Left forelimb (tissue), 1 donor: ENCODE data around the gene ATF7IP.
"Not testable (repeated sequence)": the region's sequence is repeated elsewhere in the genome, so short reads cannot be mapped to it uniquely, and the experiment has no call there.

Source experiments
- DNase-seq: peaks from one replicate; pipeline ENCODE4 v3.0.0-alpha.2; 2018; ENCODE audit warnings: low spot score

The ATF7IP gene

GRCh38 chr12:14367040-14367661 is 1.7 kb downstream of the ATF7IP start:
- DNase-seq, result no peak

- DNase-seq, result no peak
Observed at GRCh38 chr12:14369311-14369710, 3.8 kb downstream of the ATF7IP start.

- no peak for DNase-seq
Observed at GRCh38 chr12:14373217-14373616, 7.7 kb downstream of the ATF7IP start.

DNA sequence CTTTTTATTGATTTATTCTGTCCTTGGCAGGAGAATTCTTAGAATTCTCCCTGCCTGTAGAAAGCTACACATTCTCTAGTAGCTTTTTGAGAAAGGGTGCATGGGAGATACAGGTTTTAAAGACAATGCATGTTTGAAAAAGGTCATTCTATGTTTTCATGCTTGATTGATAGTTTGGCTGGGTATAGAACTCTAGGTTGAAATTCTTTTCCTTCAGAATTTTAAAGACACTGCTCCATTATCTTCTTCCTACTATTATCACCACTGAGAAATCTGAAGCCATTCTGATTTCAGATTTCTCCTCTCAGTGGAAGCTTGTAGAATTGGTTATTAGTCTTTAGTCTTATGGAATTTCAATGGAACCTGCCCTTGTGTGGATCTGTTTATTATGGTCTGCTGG is 14.0 kb downstream of the ATF7IP start:
- DNase-seq, result no peak

DNA sequence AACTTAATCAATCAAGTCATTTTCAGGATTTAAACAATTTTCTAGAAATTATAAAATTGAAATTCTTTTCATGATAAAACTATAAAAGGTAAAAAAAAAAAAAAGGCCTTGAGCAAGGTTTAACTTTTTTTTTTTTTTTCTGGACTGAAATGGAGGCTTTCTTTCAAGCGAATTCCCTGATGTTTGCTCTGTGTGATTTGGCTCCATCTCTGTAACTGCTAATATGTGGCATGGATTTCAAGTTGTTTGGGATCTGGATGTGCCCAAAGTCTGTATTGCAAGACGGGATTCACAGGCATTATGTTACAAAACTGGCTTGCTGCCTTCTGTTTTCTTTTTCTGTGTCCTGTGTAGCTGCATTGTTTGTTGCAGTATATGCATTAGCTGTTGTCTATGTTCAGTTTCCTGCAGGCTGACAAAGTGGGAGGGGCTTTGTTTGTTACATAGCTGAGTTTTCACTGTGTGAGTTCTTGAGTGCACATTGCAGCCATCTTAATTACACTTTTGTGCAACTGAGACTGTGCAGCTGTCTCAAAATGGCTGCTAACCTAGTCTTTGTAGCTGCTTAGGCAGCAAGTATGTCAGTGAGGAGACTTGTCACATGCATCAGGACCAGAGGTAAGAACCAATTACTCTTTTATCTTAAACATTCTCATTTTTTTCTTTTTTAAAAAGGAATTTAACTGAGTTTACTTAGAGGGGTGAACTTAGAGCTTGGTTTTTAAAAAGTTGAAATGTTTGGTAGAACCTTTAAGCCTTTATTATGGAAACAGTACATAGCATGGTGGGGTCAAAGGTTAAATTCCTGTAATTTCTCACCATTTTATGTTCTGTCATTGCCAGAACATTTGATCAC is 19.5 kb downstream of the ATF7IP start:
- peak; percentile 68 for DNase-seq

DNA sequence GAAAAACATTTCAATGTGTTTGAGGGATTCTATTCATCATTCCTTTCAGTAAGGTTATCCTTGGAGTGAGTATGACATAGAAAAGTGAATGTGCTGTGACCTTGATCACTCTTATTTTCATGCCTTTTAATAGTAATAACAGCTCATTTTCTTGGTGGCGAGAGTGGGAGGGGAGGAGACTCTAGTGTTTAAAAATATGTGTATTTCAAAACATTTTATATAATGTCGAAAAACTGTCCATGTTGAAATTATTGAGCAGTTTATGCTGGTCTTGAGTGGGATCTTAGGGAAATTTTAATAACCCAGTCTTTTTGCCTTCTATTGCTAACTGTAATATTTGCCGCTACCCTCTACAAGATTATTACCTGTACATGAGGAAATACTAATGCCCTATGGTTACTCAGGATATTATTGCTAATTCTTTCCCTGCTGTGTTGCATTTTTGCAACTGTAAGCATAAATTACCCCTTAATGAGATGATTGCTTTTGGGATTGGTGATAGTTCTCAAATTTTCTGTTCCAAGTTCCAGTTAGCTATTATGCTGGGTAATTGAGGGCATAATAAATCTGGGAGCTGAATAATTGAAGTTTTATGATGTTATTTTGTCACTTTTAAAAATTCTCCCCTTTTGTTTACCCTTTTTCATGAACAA is 21.9 kb downstream of the ATF7IP start:
- no peak for DNase-seq

GRCh38 chr12:14390449-14390848 is 25.0 kb downstream of the ATF7IP start:
- no peak for DNase-seq

DNA sequence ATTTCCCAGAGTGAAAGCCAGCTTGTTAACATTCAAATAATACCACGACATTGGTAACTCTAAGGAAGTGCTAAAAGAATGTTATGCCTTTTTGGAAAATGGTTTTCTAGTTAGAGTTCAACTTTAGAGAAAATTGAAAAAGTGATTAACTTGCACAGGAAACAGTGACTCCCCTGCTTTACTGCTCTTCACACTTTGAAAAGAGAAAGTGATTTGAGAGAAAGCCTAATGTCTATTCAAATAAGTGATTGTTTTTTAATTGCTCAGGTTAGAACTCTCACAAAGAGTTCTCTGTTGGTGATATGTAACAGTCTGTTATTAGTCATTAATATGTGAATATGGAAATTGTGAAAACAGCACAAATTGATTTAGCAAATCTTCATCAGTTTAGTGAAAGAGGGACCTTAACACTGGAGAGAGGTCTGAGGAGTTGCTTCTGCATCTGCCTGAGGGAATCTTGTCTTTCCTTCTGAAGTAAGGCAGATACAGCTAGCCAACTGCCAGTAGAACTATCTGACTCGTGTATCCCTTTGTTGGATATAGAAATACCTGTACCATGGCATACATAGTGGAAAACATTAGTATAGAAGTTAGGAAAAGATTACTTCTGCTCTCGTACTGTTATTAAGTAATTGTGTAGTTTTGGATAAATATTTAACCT is 25.5 kb downstream of the ATF7IP start:
- DNase-seq, result no peak

DNA sequence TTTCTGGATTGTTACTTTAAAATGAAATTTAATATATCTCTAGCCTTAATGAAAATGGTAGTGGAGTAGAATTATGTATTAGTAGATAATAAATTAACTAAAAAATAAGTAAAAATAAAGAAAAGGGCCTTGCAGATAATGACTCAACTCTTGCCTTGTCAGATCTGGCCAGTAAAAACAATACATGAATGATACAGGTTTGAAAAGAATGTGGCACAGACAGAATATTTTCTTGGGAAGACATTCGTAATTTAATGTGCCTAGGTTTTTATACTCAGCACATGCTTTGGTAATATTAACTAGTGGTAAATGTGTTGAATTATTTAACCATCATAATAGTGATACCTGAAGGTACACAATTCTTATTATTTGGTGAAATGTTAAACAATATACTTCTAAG is 28.3 kb downstream of the ATF7IP start:
- no peak for DNase-seq

GRCh38 chr12:14394317-14395073 is 29.0 kb downstream of the ATF7IP start:
- DNase-seq, result no peak

GRCh38 chr12:14395074-14395778 is 29.7 kb downstream of the ATF7IP start:
- no peak for DNase-seq

DNA sequence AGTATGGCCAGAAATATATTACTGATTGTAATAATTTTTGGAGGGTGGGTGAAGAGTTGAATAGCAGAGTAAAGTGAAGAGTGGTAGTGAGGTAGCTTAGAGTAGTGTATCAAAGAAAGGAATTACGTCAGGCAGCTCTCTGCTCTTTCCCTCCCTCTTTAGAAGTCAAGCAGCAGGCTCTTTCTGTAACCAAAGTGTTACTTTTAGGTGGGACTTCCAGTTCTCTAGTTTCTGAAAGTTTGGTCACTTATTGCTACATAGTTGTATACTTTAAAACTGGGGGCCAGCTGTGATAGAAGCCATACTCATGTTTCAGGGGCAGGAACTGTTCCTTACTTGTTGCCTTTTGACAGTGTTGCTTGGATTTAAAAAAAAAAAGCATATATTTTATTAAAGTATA is 30.6 kb downstream of the ATF7IP start:
- no peak for DNase-seq

DNA sequence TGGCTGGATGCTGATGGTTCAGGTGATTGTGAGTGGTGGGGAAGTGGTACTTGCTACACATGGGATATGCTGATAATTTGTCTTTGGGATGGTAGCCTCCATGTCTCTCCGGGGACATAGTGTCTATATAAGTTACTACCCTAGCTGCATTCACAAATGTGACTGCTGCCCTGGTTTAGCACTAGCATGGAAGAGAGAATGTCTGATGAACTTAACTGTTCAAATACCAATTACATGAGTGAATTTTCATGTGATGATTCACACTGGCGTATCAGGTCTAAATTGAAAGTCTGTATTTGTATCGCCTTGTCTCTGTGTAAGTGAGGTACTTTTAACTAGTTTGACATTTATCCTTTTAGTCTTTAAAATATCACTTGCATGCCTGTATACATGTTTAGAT is 34.4 kb downstream of the ATF7IP start:
- no peak for DNase-seq

DNA sequence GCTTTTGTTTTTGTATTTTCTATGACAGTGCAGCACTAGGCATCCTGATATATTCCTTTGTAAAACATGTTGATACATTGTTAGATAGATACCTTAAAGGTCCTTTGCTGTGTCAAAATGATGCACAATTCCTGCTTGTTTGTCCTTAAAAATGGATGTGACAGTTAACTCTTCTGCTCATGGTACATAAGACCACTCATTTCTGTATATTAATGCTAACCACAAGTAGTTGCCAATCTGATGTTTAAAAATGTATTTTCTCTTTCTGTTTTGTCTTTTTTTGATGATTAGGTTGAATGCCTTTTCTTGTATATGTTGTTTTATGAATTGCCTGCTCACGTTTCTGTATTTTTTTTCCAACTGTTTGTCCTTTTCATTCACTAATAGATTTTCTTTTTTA is 35.1 kb downstream of the ATF7IP start:
- no peak for DNase-seq

- not testable (repeated sequence) for DNase-seq
Observed at GRCh38 chr12:14401267-14401666, 35.8 kb downstream of the ATF7IP start.

GRCh38 chr12:14402697-14403096 is 37.2 kb downstream of the ATF7IP start:
- DNase-seq, result no peak

DNA sequence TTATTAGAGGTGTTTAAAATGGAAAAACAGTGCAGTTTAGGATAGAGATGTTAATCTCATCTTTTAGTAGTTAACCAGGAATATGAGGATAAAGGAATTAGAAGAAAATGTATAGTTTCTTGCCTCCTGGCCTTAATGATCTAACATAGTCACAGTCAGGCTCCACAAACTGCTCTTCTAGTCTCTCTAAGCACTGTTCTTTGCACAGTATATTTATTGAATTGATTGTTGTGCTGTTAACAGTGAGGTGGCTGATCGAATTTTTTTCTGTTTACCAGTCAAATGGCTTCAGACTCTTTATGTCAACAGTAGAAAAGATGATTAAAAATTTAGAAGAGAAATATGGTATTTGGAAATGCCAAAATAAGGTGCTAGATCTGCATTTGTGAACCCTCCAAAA is 37.8 kb downstream of the ATF7IP start:
- no peak for DNase-seq

DNA sequence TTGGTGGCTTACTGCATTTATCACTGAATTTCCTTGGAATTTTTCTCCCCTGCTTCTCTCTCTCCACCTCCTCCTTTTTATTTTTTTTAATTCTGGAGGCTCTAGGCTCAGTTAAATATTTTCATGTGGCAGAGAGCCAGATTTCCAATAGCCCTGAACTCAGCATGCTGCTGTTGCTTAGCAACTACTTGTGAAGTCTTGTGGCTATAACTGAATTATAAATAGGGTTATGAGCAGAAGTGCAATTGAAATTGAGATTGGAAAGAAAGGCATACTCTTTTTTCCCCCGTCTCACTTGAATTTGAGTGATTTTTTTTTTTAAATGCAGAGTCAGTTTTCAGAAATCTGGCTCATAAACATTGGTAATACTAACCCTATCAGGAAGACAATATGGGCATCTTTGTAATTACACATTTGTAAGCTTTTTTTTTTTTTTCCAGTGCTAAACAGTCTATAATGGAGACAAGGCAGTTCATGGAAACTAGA is 38.3 kb downstream of the ATF7IP start:
- DNase-seq, result no peak

DNA sequence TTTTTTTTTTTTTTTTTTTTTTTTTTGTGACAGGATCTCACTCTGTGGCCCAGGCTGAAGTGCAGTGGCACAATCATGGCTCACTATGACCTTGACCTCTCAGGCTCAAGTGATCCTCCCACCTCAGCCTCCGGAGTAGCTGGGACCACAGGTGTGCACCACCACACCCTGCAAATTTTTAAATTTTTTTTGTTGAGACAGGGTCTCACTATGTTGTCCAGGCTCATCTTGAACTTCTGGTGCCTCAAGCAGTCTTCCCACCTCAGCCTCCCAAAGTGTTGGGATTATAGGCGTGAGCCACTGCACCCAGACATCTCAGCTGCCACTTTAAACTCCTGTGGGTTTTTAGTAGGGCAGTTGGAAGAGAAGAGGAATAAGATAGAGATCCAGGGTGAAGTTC is 39.9 kb downstream of the ATF7IP start:
- DNase-seq, result not testable (repeated sequence)

DNA sequence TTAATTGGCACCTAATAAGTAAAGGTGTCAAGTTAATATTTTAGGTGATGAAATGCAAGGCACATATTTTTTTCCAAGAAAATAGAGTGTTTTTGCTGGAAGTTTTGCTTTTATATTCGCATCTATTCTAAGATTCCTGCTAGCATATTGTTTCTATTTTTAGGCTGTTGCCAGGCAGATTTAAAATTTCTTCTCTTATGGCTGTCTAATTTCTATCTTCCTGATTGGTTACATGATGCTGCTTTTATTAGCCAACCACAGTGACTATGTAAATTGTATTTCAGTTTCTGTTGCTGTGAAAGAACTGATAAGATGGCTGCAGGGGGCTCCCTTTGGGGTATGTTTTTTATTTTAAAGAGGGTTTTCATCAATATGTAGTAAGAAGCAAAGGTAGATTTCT is 42.7 kb downstream of the ATF7IP start:
- no peak for DNase-seq

- DNase-seq, result no peak
Observed at GRCh38 chr12:14410177-14410576, 44.7 kb downstream of the ATF7IP start.
